K562 (cell line): ENCODE data around the gene YBX3. TPM values are rescaled to one million over a fixed set of nuclear protein-coding genes. Genes with fewer than 3 reads are reported as not detected.

ENCODE experiments used
- ATF3 ChIP-seq, 2 experiments: fragments of 450-650 bp in 1 of 2; sonication (generic) in 1 of 2; formaldehyde crosslinking in 1 of 2; IDR thresholded peaks in 1 of 2; conservative IDR thresholded peaks in 1 of 2; 2 replicates each; pipeline versions ENCODE4 v1.6.1 to v1.8.1; 2016 to 2023; ENCODE audit warnings: mild to moderate bottlenecking in 2 of 2, moderate library complexity in 2 of 2, inconsistent platforms in 1 of 2, missing genetic modification reagents in 1 of 2
- CHD2 ChIP-seq: IDR thresholded peaks from 2 replicates; pipeline ENCODE4 v1.6.1; 2011; ENCODE audit warnings: low read depth, low read length
- E2F4 ChIP-seq: sonication (generic); formaldehyde crosslinking; IDR thresholded peaks from 2 replicates; pipeline ENCODE4 v1.8.0; 2022; ENCODE audit warnings: mild to moderate bottlenecking, low read depth, missing genetic modification reagents
- MAFK ChIP-seq: IDR thresholded peaks from 2 replicates; pipeline ENCODE4 v1.6.1; 2011; ENCODE audit warnings: low read length, improper control_type of control experiment
- MTF1 ChIP-seq: fragments of 250-450 bp; sonication (Bioruptor Pico); IDR thresholded peaks from 2 replicates; pipeline ENCODE4 v1.9.0; 2021; ENCODE audit warnings: moderate library complexity, mild to moderate bottlenecking, inconsistent platforms, borderline replicate concordance
- MYBL2 ChIP-seq, 2 experiments: fragments of 450-650 bp in 1 of 2; sonication (generic) in 1 of 2; formaldehyde crosslinking in 1 of 2; IDR thresholded peaks; 2 replicates each; pipeline versions ENCODE4 v1.6.1 to v1.8.1; 2017 to 2022; ENCODE audit warnings: borderline replicate concordance in 1 of 2, inconsistent platforms in 1 of 2, low read depth in 1 of 2, mild to moderate bottlenecking in 1 of 2, missing genetic modification reagents in 1 of 2, moderate library complexity in 1 of 2
- NKRF ChIP-seq: fragments of 450-650 bp; IDR thresholded peaks from 2 replicates; pipeline ENCODE4 v1.6.1; 2016; ENCODE audit warnings: borderline replicate concordance
- SNRNP70 ChIP-seq: fragments of 200-400 bp; formaldehyde crosslinking; optimal IDR thresholded peaks from 2 replicates; pipeline ENCODE3; 2017; ENCODE audit warnings: low read depth, low read length
- SRF ChIP-seq, 2 experiments: fragments of 250-450, 450-650 bp in 1 of 2; sonication (Bioruptor Pico) in 1 of 2; sonication (generic) in 1 of 2; formaldehyde crosslinking; IDR thresholded peaks; 2 replicates each; pipeline versions ENCODE4 v1.5.0 to v1.5.1; 2020 to 2022; ENCODE audit warnings: mild to moderate bottlenecking in 1 of 2, missing genetic modification reagents in 1 of 2
- TRIM28 ChIP-seq: fragments of 450-650 bp; IDR thresholded peaks from 2 replicates; pipeline ENCODE4 v1.6.1; 2017
- ZBTB40 ChIP-seq, 2 experiments: fragments of 450-650 bp in 1 of 2; sonication (generic) in 1 of 2; formaldehyde crosslinking in 1 of 2; IDR thresholded peaks; 2 replicates each; pipeline versions ENCODE4 v1.7.1 to v1.9.0; 2016 to 2022; ENCODE audit warnings: inconsistent platforms in 1 of 2, mild to moderate bottlenecking in 1 of 2, missing genetic modification reagents in 1 of 2
- ZNF717 ChIP-seq: fragments of 250-450 bp; sonication (Bioruptor Pico); IDR thresholded peaks from 2 replicates; pipeline ENCODE4 v1.5.0; 2021
- ZZZ3 ChIP-seq: fragments of 450-650 bp; IDR thresholded peaks from 2 replicates; pipeline ENCODE4 v1.6.1; 2016; ENCODE audit warnings: antibody characterized with exemption, mild to moderate bottlenecking, moderate library complexity
- polyA plus RNA-seq, 8 experiments: library from polyadenylated mRNA; depleted of rRNA in 4 of 8; stranded (reverse) in 5 of 8; unstranded in 3 of 8; fragments of >200 nt; fragmentation: Nextera tagmentation in 2 of 8; fragmentation: Illumina TruSeq in 1 of 8; extraction: Ambion mirVana in 2 of 8; extraction: Trizol in 1 of 8; gene quantifications; 2 replicates each; pipeline versions ENCODE4 v1.2.1 to v1.2.3, GENCODE V29; 2011 to 2014; ENCODE audit warnings: inconsistent platforms in 1 of 8, missing spikeins in 1 of 8
- total RNA-seq, 7 experiments: library from RNA; depleted of rRNA in 6 of 7; stranded (reverse); fragments of >200 nt in 6 of 7; fragmentation: Illumina TruSeq in 2 of 7; extraction: Trizol in 2 of 7; gene quantifications; 2 replicates each; pipeline versions ENCODE4 v1.2.1 to v1.2.3, GENCODE V29; 2011 to 2021; ENCODE audit warnings: low replicate concordance in 1 of 7

YBX3 gene
- total and polyA plus RNA-seq, 9 of the 15 experiments (the other 6 are each of a cell fraction or from before 2014, with no cell fraction given): 47.0 to 239 (median 81.5) TPM

GRCh38 chr12:10740182-10740581 is 17.1 kb upstream of the YBX3 start (continued):
- TF ChIP-seq SRF (CRISPR knock-in tag; IDR thresholded peaks at IDR 0.05) (no peak), NKRF (no peak), ZZZ3 (no peak), MYBL2 (IDR thresholded peaks at IDR 0.05; ENCODE audit: low read depth) (no peak), MYBL2 (CRISPR knock-in tag; IDR thresholded peaks at IDR 0.05; ENCODE audit: borderline replicate concordance) (no peak), ZBTB40 (IDR thresholded peaks at IDR 0.05) (no peak), ZBTB40 (CRISPR knock-in tag; IDR thresholded peaks at IDR 0.05) (no peak), CHD2 (no peak), E2F4 (CRISPR knock-in tag) (no peak), ZNF717 (CRISPR knock-in tag) (no peak), ATF3 (IDR thresholded peaks at IDR 0.05) (peak; percentile 54; the same call in 1 of the 2 replicates), ATF3 (CRISPR knock-in tag; conservative IDR thresholded peaks at IDR 0.05) (no peak), MAFK (peak; percentile 10; the same call in 1 of the 2 replicates), TRIM28 (no peak), MTF1 (CRISPR knock-in tag) (no peak), SNRNP70 (no peak)
